Activated naive CD8-positive, alpha-beta T cell (primary cell): ENCODE measurements around the gene PELI3.
"Not testable (repeated sequence)": the region's sequence is repeated elsewhere in the genome, so short reads cannot be mapped to it uniquely, and the experiment has no call there.

Experiments
- H3K27ac Mint-ChIP-seq: one replicate; pipeline ENCODE4 v1.8.0; 2021; ENCODE audit warnings: mixed read lengths
- H3K27me3 Mint-ChIP-seq: one replicate; pipeline ENCODE4 v1.8.0; 2021; ENCODE audit warnings: mixed read lengths
- H3K36me3 Mint-ChIP-seq: one replicate; pipeline ENCODE4 v1.8.0; 2021; ENCODE audit warnings: mixed read lengths
- H3K4me1 Mint-ChIP-seq: one replicate; pipeline ENCODE4 v1.8.0; 2021; ENCODE audit warnings: low read depth, mixed read lengths
- H3K4me3 Mint-ChIP-seq: one replicate; pipeline ENCODE4 v1.8.0; 2021; ENCODE audit warnings: mild to moderate bottlenecking, mixed read lengths
- H3K9me3 Mint-ChIP-seq: one replicate; pipeline ENCODE4 v1.8.0; 2021; ENCODE audit warnings: low read depth, mixed read lengths

PELI3 gene

DNA sequence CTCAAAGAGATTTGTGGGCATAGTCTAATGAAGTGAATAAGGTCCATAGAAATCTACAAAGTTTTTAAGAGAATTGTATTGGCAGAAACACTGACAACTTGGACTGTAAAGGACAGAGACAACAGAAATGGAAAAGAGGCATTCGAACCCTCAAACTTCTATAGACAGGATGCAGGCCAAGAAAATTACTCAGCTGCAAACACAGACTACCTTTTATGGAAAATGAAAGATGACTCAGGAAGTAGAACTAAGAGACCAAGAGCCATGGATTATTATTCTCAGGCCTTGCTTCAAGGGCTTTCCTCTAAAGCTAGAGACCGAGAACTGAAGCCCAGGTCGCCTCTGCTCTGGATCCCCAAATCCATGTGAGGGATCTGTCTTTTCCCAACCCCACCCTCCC, 3.8 kb upstream of the PELI3 start:
- no peaks in the 10 kb centered on the region for H3K27me3 Mint-ChIP-seq
- H3K4me1 Mint-ChIP-seq = peaks cover 8% of the 10 kb centered on the region
- H3K27ac Mint-ChIP-seq = no peak overlapping the region
- no peak overlapping the region for H3K4me3 Mint-ChIP-seq
- H3K36me3 Mint-ChIP-seq = no peaks in the 10 kb centered on the region
- no peaks in the 10 kb centered on the region for H3K9me3 Mint-ChIP-seq

- H3K4me1 Mint-ChIP-seq = peaks cover 13% of the 10 kb centered on the region
- H3K36me3 Mint-ChIP-seq, H3K9me3 Mint-ChIP-seq, H3K4me3 Mint-ChIP-seq, H3K27me3 Mint-ChIP-seq, H3K27ac Mint-ChIP-seq: not testable (repeated sequence)
Observed at GRCh38 chr11:66464116-66464515, 2.6 kb upstream of the PELI3 start.

DNA sequence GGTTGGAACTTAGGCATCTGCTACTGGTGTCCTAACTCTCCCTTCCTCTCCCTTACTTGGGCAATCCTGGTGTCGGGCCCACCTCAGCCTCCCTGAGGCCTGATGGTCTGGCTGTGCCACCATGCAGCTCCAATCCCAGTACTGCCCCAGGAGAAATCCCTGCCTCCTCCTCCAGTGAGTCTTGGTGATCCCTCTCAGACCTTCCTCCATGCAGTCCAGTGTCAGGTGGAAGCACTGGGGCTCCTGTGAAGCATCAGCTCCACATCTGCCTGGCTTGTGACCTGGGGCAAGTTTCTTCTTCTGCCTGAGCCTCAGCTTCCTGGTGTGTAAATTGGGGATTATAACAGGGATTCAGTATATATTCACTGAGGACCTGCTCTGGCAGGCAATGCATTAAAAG, 1.8 kb upstream of the PELI3 start:
- Mint-ChIP-seq H3K27ac (no peak overlapping the region), H3K4me3 (no peak overlapping the region), H3K36me3 (no peaks in the 10 kb centered on the region), H3K4me1 (peaks cover 13% of the 10 kb centered on the region), H3K27me3 (no peaks in the 10 kb centered on the region), H3K9me3 (no peaks in the 10 kb centered on the region)

- no peaks in the 10 kb centered on the region for H3K27me3 Mint-ChIP-seq
- H3K36me3 Mint-ChIP-seq = no peaks in the 10 kb centered on the region
- no peaks in the 10 kb centered on the region for H3K9me3 Mint-ChIP-seq
- peak overlapping the region; percentile 83 for H3K4me3 Mint-ChIP-seq
- peak overlapping the region; percentile 34 for H3K27ac Mint-ChIP-seq
- peaks cover 15% of the 10 kb centered on the region for H3K4me1 Mint-ChIP-seq
Observed at GRCh38 chr11:66465373-66466224, 1.1 kb upstream of the PELI3 start.

DNA sequence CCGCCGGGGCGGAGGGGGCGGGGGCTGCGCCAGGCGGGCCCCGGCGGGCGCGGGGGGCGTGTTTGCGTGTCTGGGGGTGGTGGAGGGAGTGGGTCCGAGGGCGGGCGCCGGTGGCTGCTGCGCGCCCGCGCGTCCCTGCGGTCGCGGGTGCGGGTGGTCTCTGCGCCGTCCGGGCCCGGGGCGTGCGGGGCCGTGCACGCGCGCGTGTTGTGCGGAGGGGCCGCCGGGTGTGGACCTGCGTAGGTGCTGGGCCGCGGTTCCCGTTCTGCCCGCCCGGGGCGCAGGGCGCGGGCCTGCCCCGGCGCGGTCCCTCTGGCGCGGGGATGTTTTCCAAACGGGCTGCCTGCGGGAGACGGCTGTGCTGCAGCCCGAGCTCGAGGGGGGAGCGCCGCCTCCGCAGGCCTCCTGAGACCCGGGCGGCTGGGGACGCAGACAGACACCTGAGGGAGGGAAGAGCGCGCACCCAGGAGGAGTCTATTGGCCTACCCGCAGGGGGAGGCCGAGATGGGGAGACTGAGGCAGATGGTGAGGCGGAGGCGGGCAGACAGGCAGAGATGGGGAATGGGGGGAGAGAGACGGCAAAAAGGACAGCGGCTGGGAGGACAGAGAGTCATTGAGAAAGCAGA, 442 bp downstream of the PELI3 start:
- H3K4me3 Mint-ChIP-seq = peak overlapping the region; percentile 87
- H3K27ac Mint-ChIP-seq = no peak overlapping the region
- H3K36me3 Mint-ChIP-seq = no peaks in the 10 kb centered on the region
- no peaks in the 10 kb centered on the region for H3K9me3 Mint-ChIP-seq
- no peaks in the 10 kb centered on the region for H3K27me3 Mint-ChIP-seq
- H3K4me1 Mint-ChIP-seq = peaks cover 15% of the 10 kb centered on the region

DNA sequence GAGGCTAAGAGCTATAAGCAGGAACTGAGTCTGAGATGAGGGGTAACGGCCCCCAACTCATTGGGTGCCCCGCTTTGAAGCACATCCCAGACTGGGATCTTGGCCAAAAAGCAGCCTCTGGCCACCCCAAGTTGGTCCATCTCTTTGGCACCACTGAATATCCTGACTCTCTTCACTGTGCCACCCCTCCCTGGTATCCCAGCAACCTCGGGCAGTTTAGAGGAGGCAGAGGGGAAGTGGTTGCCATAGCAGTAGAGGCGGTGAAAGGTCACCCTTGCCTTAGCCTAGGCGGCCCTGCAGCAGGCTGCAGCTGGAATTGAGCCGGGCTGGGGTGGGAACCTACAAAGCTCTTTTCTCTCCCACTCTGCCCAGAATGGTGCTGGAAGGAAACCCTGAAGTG, 1.1 kb downstream of the PELI3 start:
- H3K27me3 Mint-ChIP-seq = no peaks in the 10 kb centered on the region
- H3K9me3 Mint-ChIP-seq = no peaks in the 10 kb centered on the region
- no peak overlapping the region for H3K27ac Mint-ChIP-seq
- peak overlapping the region; percentile 87 for H3K4me3 Mint-ChIP-seq
- H3K4me1 Mint-ChIP-seq = peaks cover 15% of the 10 kb centered on the region
- no peaks in the 10 kb centered on the region for H3K36me3 Mint-ChIP-seq

- H3K27ac Mint-ChIP-seq = no peak overlapping the region
- no peaks in the 10 kb centered on the region for H3K27me3 Mint-ChIP-seq
- H3K4me3 Mint-ChIP-seq = peak overlapping the region; percentile 87
- H3K36me3 Mint-ChIP-seq = no peaks in the 10 kb centered on the region
- H3K4me1 Mint-ChIP-seq = peaks cover 15% of the 10 kb centered on the region
- H3K9me3 Mint-ChIP-seq = no peaks in the 10 kb centered on the region
Observed at GRCh38 chr11:66468691-66469090, 2.0 kb downstream of the PELI3 start.

- Mint-ChIP-seq H3K4me1 (peaks cover 15% of the 10 kb centered on the region), H3K27me3 (no peaks in the 10 kb centered on the region), H3K4me3 (no peak overlapping the region), H3K9me3 (no peaks in the 10 kb centered on the region), H3K36me3 (no peaks in the 10 kb centered on the region), H3K27ac (no peak overlapping the region)
Observed at GRCh38 chr11:66469441-66469840, 2.7 kb downstream of the PELI3 start.

DNA sequence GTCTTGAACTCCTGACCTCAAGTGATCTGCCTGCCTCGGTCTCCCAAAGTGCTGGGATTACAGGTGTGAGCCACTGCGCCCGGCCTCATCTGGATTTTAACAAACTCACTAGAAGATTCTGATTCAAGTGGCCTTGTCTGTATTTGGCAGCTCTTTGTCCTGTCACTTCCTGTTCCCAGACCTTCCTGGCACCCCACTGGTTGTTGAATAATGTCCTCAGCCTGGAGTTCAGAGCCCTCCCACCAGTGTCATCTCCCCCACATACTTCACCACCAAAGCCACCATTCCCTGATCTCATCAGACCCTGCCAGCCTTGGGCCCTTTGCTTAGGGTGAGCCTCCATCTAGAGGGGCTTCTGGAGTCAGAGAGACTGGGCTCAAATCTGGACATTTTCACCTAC, 3.3 kb downstream of the PELI3 start:
- no peaks in the 10 kb centered on the region for H3K27me3 Mint-ChIP-seq
- H3K9me3 Mint-ChIP-seq = no peaks in the 10 kb centered on the region
- H3K4me3 Mint-ChIP-seq = no peak overlapping the region
- H3K4me1 Mint-ChIP-seq = peaks cover 15% of the 10 kb centered on the region
- no peak overlapping the region for H3K27ac Mint-ChIP-seq
- no peaks in the 10 kb centered on the region for H3K36me3 Mint-ChIP-seq

GRCh38 chr11:66471142-66471541, 4.4 kb downstream of the PELI3 start:
- no peaks in the 10 kb centered on the region for H3K36me3 Mint-ChIP-seq
- H3K4me3 Mint-ChIP-seq = no peak overlapping the region
- H3K9me3 Mint-ChIP-seq = no peaks in the 10 kb centered on the region
- no peak overlapping the region for H3K27ac Mint-ChIP-seq
- H3K27me3 Mint-ChIP-seq = no peaks in the 10 kb centered on the region
- H3K4me1 Mint-ChIP-seq = peaks cover 11% of the 10 kb centered on the region

DNA sequence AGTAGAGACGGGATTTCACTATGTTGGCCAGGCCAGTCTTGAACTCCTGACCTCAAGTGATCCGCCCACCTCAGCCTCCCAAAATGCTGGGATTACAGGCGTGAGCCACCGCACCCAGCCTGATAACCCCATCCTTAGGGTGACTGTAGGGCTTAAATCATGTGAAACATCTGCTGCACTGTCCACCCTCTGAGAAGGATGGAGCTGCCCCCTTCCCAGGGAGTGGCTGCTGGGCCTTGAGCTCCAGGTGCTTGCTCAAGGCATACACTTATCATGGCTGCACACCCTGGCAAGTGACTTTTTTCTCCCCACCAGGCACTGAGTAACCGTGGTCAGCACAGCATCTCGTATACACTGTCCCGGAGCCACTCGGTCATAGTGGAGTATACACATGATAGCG, 5.3 kb downstream of the PELI3 start:
- Mint-ChIP-seq H3K4me3 (no peak overlapping the region), H3K27me3 (no peaks in the 10 kb centered on the region), H3K36me3 (no peaks in the 10 kb centered on the region), H3K27ac (no peak overlapping the region), H3K4me1 (peaks cover 11% of the 10 kb centered on the region), H3K9me3 (no peaks in the 10 kb centered on the region)

- Mint-ChIP-seq H3K4me3 (no peak overlapping the region), H3K4me1 (peaks cover 5% of the 10 kb centered on the region), H3K27ac (no peak overlapping the region), H3K27me3 (no peaks in the 10 kb centered on the region), H3K9me3 (no peaks in the 10 kb centered on the region), H3K36me3 (no peaks in the 10 kb centered on the region)
Observed at GRCh38 chr11:66473167-66473566, 6.5 kb downstream of the PELI3 start.

DNA sequence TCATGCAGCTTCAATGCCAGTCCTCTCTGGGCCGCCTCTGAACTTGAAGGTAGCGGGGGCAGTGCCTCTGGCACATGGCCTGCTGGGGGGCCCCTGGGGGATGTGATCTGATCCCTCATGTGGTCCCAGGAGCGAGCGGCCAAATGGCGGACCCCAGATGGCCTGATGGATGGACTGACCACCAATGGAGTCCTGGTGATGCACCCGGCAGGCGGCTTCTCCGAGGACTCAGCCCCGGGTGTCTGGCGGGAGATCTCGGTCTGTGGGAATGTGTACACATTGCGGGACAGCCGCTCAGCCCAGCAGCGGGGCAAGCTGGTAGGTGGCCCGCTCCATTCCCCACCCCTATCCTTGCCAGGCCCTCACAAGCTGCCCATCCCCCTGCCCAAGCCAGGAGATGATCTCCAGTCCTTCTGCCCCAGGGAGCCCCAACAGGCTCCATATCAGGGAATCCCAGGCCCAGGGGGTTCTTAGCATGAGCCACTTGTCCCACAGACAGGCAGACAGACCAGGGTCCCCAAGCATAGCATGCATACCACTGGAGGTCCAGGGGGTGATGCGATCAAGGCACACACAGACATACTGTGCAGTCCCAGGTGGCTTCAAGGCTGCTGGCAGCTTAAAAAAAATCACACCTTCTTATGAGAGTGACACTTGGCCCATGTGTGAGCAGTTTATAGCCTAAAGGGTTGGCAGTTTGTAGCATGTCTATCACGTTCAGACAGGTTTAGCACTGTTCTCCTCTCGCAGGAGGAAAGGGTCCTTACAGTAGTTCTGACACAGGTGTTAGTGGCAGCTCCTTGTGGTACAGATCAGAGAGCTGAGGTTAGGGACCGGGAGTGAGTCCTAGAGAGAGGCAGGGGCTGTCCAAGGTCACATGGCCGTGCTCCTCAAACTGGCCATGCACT, 7.2 kb downstream of the PELI3 start:
- no peak overlapping the region for H3K27ac Mint-ChIP-seq
- no peaks in the 10 kb centered on the region for H3K36me3 Mint-ChIP-seq
- no peaks in the 10 kb centered on the region for H3K27me3 Mint-ChIP-seq
- H3K4me1 Mint-ChIP-seq = peaks cover 2% of the 10 kb centered on the region
- H3K9me3 Mint-ChIP-seq = no peaks in the 10 kb centered on the region
- H3K4me3 Mint-ChIP-seq = no peak overlapping the region

- Mint-ChIP-seq H3K9me3 (no peaks in the 10 kb centered on the region), H3K4me1 (peaks cover 7% of the 10 kb centered on the region), H3K27ac (no peak overlapping the region), H3K4me3 (no peak overlapping the region), H3K27me3 (no peaks in the 10 kb centered on the region), H3K36me3 (no peaks in the 10 kb centered on the region)
Observed at GRCh38 chr11:66475349-66476172, 8.9 kb downstream of the PELI3 start.
